T47D (cell line): Measurements from ENCODE around the gene ALG14.
"Not testable (repeated sequence)": the region's sequence is repeated elsewhere in the genome, so short reads cannot be mapped to it uniquely, and the experiment has no call there.

Experiments used
- DNase-seq, 2 experiments: peaks; one replicate each; pipeline versions ENCODE4 v3.0.0 to v3.0.0-alpha.2; 2011 to 2012; ENCODE audit warnings: low read depth in 1 of 2, low spot score in 1 of 2
- JUND ChIP-seq: IDR thresholded peaks from 2 replicates; pipeline ENCODE4 v1.6.1; 2012; ENCODE audit warnings: low read depth
- in situ Hi-C: cut with HindIII; loops from 2 replicates; pipeline ENCODE4 v1.10.0; 2016; ENCODE audit warnings: low sequenced_read_pairs, low pct_unique_long_range_greater_than_20kb

The ALG14 gene

DNA sequence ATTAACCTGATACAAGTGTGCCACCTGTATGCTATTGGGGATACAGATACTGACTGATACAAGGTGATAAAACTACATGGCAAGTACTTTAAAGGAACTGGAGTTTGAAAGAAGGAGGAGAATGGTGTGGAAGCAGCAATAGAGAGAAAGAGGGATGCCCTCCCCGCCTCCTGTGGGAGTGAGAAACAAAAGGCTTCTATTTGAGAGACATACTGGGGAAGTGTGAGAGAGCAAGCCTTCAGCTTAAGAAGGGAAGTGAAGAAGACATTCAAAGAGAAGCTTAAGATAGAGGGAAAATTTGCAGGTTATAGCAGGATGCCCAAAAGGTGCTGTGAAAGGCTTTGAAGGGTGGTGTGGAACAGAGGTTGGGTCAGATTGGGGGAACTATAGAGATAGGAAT is 7.7 kb upstream of the ALG14 start:
- in situ Hi-C loops: no loop called here
- no peak for TF ChIP-seq JUND
- no peak for DNase-seq

DNA sequence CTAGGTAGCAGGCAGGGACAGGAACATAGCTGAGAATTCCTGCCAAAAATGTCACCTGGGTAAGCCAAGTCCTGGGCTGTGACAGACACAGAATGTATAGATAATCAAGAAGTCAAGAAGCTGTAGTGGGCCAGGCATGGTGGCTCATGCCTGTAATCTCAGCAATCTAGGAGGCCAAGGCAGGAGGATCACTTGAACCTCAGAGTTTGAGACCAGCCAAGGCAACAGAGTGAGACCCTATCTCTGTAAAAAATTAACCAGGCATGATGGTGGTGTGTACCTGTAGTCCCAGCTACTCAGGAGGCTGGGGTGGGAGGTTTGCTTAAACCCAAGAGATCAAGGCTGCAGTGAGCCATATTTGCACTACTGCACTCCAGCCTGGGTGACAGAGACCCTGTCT is 3.3 kb upstream of the ALG14 start:
- TF ChIP-seq JUND: no peak
- no peak for DNase-seq
- in situ Hi-C loops: no loop called here

DNA sequence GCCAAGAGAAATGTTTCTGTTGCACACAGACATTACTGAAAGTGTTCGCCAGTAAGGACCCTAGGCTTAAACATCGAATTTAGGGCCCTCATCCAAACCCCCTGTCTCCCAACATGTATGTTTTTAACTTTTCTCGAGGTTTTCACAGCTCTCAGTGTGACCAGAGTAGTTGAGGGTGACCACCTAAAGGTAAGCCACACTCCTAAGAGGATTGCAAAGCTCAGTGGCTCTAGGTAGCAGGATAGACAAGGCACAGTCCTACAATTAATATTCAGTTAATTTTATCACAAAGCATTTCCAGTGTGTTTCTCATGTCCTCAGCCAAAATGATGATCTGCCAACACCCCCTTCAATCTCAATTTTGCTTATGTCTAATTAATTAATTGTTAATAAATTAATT is 695 bp upstream of the ALG14 start:
- in situ Hi-C loops: no loop called here
- DNase-seq: no peak
- no peak for TF ChIP-seq JUND

DNA sequence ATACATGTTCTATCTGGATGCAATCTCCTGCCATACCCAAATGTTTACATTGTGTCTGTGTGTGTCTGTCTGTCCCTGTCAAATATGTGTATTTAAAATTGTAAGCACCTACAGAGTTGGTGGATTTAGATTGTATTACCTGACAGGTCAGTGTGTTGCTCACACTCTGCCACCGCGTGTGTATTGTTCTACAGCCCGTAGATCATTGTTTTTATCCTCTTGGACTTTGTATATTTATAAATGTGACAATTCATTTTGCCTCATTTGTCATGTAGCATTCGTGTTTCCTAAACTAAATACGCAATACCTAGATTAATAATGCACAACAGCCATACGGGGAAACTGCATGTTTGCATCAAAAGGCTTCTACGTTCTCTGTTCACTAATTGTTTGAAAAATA is 634 bp downstream of the ALG14 start:
- no peak for DNase-seq
- TF ChIP-seq JUND: no peak
- in situ Hi-C loops: no loop called here

DNA sequence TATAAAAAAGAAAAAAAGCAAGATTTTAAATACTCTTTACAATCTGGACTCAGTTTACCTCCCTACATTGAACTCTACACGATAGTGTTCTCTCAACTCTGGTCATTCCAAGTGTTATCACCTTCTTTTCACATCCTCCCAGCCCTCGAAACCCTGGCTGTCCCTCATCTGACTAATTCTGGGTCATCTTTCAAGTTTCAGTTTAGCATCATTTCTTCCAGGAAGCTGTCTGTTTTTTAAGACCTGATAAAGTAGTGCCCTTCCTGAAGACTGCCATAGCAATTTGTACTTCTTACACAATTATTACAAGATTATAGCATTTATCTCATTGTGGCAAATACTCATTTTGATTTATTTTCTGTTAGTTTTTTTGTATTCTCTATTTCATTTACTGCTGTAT is 1.2 kb downstream of the ALG14 start:
- in situ Hi-C loops: no loop called here
- no peak for DNase-seq
- no peak for TF ChIP-seq JUND

DNA sequence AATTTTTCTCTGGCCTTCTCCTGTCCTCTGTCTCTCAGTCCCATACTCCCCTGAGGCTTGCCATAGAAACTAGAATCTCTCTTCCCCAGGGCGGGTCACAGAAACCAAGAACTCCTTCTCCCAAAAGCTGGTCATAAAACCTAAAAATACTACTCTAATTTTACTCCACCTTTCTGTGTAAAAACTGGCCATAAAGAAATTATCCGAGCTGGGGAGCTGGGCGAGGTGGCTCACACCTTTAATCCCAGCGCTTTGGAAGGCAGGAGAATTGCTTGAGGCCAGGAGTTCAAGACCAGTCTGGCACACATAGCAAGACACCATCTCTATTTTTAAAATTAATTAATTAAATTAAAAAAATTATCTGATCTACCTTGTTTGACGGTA is 3.0 kb downstream of the ALG14 start:
- no peak for TF ChIP-seq JUND
- no peak for DNase-seq
- in situ Hi-C loops: no loop called here

DNA sequence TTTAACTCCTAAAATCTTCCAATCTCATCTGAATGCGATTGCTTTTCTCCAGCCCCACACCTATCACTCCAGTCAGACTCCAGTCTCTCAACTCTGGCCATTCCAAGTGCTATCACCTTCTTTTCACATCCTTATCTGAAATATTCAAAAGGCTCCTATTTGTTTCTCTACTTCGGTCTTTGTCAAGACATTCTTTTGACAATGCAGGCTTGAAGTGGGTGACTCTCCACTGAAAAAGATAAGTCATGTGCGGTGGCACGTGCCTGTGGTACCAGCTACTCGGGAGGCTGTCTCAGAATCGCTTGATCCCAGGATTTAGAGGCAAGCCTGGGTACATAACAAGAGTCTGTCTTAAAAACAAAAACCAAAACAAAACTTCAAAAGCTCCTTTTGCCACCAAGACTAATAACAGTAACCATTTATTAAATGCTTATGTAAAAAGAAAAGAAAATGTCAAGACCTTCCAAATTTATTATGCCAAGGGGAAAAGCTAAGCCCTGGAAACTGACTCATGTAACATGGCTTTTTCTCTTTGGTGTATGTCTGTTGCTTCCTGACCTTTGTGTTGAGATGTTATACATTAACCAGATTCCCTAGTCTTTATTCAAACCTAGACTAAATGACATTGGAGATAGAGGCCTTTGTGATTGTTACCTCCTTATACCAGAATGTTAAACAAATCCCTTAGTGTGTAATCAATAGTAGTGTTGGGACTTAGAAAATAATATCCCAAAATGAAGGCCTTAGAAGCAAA is 3.6 kb downstream of the ALG14 start:
- TF ChIP-seq JUND: no peak
- no peak for DNase-seq
- in situ Hi-C loops: no loop called here

DNA sequence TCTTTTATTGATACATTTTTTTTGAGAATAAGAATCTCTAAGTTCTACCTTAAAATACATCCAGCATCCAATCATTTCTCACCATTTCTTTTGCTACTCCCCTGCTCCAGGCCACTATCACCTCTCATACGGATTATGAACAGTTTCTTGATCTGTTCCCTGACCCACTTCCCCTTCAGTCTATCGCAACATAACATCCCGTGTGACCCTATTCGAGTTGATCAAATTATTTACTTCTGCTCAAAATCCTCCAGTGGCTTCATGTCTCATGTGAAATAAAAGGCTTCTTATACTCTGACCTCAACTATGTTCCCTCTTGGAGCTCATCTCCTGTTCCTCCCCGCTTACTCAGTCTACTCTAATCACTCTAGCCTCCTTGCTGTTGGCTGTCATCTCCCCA is 5.2 kb downstream of the ALG14 start:
- TF ChIP-seq JUND: no peak
- in situ Hi-C loops: no loop called here
- DNase-seq: no peak

DNA sequence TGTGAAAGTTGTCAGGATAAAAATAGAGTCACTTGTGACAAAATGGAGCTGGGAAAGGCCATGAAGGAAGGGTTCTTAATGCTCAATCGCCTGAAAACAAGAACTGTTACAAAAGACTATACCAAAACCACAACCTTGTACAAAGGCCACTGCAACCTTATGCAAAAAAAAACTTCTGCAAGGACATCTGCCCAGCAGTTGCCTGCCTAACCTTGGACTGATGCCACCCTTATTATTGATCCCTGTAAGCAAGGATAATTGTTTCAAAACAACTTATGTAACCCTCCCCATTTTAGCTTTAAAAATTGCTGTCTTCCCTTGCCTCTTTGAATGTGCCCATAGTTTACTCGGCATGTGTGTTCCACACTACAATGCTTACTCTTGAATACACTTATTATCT is 5.7 kb downstream of the ALG14 start:
- TF ChIP-seq JUND: no peak
- no peak for DNase-seq
- in situ Hi-C loops: no loop called here

DNA sequence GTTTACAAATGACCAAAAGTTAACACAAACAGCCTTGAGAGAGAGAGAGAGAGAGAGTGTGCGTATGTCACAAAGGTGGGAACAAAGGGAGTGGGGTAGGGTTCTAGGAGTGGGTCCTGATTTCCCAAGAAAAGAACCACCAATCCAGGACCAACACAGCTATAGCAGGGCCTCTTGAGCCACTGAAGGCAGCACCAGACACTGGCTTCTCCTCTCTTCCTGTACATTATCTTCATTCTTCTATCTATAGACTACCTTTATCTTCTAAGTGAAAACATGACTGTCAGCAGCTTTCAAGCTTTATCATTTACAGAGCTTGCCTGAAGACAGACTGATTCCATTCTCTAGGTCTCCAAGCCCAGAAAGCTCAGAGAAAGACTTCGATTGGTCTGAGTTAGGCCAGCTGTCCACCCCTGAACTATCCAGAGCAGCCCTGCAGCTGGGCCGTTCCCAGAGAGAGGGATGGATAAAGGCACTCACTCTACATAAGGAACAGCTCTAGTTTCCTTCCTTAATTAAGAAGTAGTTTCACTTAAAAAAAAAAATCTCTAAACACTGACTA is 11.2 kb downstream of the ALG14 start:
- in situ Hi-C loops: no loop called here
- TF ChIP-seq JUND: no peak
- DNase-seq: no peak

DNA sequence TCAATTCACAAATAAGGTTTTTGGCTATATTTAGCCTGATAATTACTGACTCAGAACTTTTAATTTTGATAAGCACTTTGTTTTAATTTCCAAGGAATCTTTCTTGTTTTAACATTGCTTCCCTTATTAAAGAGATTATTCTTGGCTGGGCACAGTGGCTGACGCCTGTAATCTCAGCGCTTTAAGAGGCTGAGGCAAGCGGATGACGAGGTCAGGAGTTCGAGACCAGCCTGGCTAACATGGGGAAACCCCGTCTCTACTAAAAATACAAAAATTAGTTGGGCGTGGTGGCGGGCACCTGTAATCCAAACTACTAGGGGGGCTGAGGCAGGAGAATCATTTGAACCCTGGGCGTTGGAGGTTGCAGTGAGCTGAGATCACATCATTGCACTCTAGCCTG is 13.8 kb downstream of the ALG14 start:
- in situ Hi-C loops: no loop called here
- no peak for TF ChIP-seq JUND
- no peak for DNase-seq

DNA sequence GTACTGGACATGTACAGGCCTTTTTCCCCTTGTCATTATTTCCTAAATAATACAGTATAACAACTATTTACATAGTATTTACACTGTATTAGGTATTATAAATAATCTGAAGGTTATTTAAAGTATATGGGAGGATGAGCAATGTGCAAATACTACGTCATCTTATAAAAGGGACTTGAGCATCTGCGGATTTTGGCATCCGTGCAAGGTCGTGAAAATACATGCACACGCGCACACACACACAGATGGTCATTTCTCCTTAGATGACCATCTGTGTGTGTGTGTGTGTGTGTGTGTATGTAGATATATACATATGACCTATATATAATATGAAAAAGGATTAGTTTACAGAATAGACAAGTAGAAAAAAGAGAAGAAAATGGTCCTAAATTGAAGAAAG is 15.4 kb downstream of the ALG14 start:
- no peak for DNase-seq
- in situ Hi-C loops: no loop called here
- no peak for TF ChIP-seq JUND

DNA sequence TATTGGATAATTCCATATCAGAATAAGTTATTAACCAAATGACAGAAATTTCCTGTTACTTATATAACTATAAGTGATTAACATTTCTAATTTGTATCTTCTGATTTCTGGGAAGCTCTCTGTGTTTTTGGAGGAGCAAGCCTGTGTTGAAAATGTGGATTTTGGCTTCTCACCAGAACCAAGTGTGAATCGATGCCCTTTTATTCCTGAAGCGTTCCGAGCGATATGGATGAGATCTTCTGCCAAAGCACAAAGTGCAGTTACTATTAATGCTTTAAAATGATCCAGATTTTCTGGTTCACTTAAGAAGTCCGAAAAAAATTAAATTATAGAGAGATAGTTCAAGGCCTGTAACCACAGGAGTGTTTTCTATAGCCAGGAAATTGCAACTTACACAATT is 22.8 kb downstream of the ALG14 start:
- DNase-seq: no peak
- no peak for TF ChIP-seq JUND
- in situ Hi-C loops: no loop called here

DNA sequence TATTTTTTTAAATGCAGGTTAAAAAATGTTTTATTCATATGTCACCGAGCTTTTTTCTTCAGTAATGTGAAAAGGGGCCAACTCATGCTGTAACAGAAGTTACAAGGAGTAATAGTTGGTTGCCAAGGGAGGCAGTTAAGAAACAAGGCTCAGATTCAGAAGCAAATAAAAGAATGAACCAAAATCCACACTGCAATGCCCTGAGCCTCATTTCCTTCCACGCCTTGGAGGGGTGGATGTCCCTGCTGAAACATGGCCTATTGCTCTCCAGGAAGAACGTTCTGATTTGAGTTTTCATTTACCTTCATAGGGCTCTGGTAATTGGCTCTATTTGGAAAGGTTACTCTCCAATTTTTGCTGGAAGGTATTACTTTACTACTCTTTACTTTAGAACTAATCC is 24.4 kb downstream of the ALG14 start:
- no peak for DNase-seq
- in situ Hi-C loops: no loop called here
- no peak for TF ChIP-seq JUND

DNA sequence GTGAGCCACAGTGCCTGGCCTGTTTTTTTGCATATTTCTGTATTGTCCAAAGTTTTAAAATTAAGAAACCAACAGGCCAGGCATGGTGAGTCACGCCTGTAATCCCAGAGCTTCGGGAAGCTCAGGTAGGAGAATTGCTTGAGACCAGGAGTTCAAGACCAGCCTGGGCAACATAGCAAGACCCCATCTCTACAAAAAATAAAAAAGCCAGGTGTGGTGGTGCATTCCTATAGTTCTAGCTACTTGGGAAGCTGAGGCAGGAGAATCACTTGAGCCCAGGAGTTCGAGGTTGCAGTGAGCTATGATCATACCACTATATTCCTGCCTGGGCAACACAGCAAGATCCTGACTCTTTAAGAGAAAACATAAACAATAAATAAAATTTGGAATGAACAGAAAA is 25.1 kb downstream of the ALG14 start:
- DNase-seq, in situ Hi-C loops: not testable (repeated sequence)
